Fibroblast of upper back skin (primary cell): Measurements from ENCODE around the gene PLEK2.
"Not testable (repeated sequence)": the region's sequence is repeated elsewhere in the genome, so short reads cannot be mapped to it uniquely, and the experiment has no call there.

Experiments
- DNase-seq: peaks from one replicate; pipeline ENCODE4 v3.0.0-alpha.2; 2013

Gene PLEK2

GRCh38 chr14:67411820-67412421, at the start of gene PLEK2:
TSS of gene PLEK2 (minus strand) at chr14:67412165. CDS start at chr14:67412059, 106 bp downstream.
- DNase-seq: peak; percentile 38

- no peak for DNase-seq
Observed at GRCh38 chr14:67461341-67461985, 49.5 kb upstream of the PLEK2 start.

- DNase-seq: no peak
Observed at GRCh38 chr14:67459336-67459735, 47.4 kb upstream of the PLEK2 start.

- DNase-seq: no peak
Observed at GRCh38 chr14:67457782-67458181, 45.8 kb upstream of the PLEK2 start.

GRCh38 chr14:67456732-67457131, 44.8 kb upstream of the PLEK2 start:
- DNase-seq: no peak

GRCh38 chr14:67453575-67454300, 41.8 kb upstream of the PLEK2 start:
- no peak for DNase-seq

- not testable (repeated sequence) for DNase-seq
Observed at GRCh38 chr14:67451667-67452066, 39.7 kb upstream of the PLEK2 start.

- no peak for DNase-seq
Observed at GRCh38 chr14:67449096-67449495, 37.1 kb upstream of the PLEK2 start.

GRCh38 chr14:67447033-67447381, 35.0 kb upstream of the PLEK2 start:
- DNase-seq: no peak

- DNase-seq: no peak
Observed at GRCh38 chr14:67446371-67447032, 34.5 kb upstream of the PLEK2 start.

GRCh38 chr14:67444395-67444794, 32.4 kb upstream of the PLEK2 start:
- DNase-seq: no peak

- no peak for DNase-seq
Observed at GRCh38 chr14:67442139-67442906, 30.4 kb upstream of the PLEK2 start.

GRCh38 chr14:67441672-67442071, 29.7 kb upstream of the PLEK2 start:
- DNase-seq: no peak

- DNase-seq: no peak
Observed at GRCh38 chr14:67441256-67441655, 29.3 kb upstream of the PLEK2 start.

- no peak for DNase-seq
Observed at GRCh38 chr14:67440513-67440912, 28.5 kb upstream of the PLEK2 start.

GRCh38 chr14:67438969-67439368, 27.0 kb upstream of the PLEK2 start:
- DNase-seq: no peak

GRCh38 chr14:67436006-67436866, 24.3 kb upstream of the PLEK2 start:
- DNase-seq: no peak

GRCh38 chr14:67435603-67436002, 23.6 kb upstream of the PLEK2 start:
- DNase-seq: no peak

- DNase-seq: peak; percentile 63
Observed at GRCh38 chr14:67432050-67432564, 20.1 kb upstream of the PLEK2 start.

- peak; percentile 37 for DNase-seq
Observed at GRCh38 chr14:67429510-67430205, 17.7 kb upstream of the PLEK2 start.

- peak; percentile 57 for DNase-seq
Observed at GRCh38 chr14:67428501-67429031, 16.6 kb upstream of the PLEK2 start.
